ENCODE data around the gene FAM124B. TPM values are rescaled to one million over a fixed set of nuclear protein-coding genes. Genes with fewer than 3 reads are reported as not detected.

FAM124B gene
- total RNA-seq, 2 donors from 2014 or later: 0.78 TPM; not detected in 1

DNA sequence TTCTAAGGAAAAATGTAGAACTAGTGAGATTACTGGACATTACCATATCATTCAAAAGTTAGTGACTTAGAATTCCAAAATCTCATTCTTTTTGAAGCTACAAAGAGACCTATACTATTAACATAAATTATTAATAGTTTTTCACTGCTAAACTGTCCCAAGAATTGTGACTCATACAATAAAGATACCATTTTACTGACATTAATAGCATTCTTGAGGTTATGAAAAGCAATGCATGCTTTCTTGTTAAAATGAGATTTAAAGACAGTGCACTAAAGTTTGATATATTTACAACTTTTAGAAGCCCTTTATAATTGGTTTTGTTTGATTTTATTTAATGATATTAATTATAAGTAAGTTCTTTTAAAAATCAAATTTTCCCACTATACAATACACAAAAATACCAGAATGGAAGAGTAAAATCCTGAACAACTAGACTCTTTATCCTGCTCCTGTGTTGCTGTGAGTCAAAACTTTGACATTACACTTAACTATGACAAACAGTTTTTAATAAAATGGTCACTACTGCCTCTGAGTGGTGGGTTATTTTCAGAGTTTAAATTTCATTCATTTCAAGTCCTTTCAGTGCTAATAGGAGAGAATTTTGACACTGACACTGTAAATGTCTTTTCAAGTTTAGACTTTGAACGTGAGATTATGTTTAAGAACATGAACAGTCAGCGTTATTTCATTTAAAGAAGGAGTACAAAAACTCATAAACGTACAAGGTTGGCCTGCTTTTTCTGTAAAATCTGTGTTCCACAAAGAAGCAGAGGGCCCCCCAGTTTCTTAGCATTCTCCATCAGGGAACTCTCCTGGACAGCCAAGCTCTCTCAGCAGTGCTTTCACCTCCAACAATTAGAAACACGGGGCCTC, 54.5 kb downstream of the FAM124B start:
- WGBS, 2 donors: 65 to 70% methylated on average over 4 of the region's 4 CpGs
- intact Hi-C loops (cut with DNase I): no loop called here

DNA sequence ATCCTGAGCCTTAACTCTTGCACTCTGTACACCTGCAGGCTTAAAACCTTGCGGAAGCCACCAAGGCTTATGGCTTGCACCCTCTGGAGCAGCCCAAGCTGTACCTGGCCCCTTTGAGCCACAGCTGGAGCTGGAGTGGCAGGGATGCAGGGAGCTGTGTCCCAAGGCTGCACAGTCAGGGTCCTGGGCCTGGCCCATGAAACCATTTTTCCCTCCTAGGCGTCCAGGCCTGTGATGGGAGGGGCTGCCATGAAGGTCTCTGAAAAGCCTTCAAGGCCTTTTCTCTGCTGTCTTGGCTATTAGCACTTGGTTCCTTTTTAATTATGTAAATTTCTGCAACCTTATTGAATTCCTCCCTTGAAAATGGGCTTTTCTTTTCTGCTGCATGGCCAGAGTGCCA, 56.4 kb downstream of the FAM124B start:
- no peaks in the 10 kb centered on the region for H3K36me3 ChIP-seq (replicated peaks in 1 of 2; ENCODE audit: insufficient read depth in 1 of 2, low read depth in 2 of 2)
- no peak for ATAC-seq
- TF ChIP-seq, protein P1, sequence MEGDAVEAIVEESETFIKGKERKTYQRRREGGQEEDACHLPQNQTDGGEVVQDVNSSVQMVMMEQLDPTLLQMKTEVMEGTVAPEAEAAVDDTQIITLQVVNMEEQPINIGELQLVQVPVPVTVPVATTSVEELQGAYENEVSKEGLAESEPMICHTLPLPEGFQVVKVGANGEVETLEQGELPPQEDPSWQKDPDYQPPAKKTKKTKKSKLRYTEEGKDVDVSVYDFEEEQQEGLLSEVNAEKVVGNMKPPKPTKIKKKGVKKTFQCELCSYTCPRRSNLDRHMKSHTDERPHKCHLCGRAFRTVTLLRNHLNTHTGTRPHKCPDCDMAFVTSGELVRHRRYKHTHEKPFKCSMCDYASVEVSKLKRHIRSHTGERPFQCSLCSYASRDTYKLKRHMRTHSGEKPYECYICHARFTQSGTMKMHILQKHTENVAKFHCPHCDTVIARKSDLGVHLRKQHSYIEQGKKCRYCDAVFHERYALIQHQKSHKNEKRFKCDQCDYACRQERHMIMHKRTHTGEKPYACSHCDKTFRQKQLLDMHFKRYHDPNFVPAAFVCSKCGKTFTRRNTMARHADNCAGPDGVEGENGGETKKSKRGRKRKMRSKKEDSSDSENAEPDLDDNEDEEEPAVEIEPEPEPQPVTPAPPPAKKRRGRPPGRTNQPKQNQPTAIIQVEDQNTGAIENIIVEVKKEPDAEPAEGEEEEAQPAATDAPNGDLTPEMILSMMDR (IDR thresholded peaks at IDR 0.05): no peak
- no peak for TF ChIP-seq POLR2A (IDR thresholded peaks at IDR 0.05)
- WGBS, 2 donors: 80 to 91% methylated on average over 2 of the region's 2 CpGs
- no peaks in the 10 kb centered on the region for H3K27me3 ChIP-seq
- no peak for DNase-seq
- intact Hi-C loops (cut with DNase I): no loop called here
- H3K4me1 ChIP-seq: no peaks in the 10 kb centered on the region
- no peak overlapping the region for H3K27ac ChIP-seq
- no peaks in the 10 kb centered on the region for H3K9me3 ChIP-seq
- no peak overlapping the region for H3K4me3 ChIP-seq

More for the DNA sequence above, 54.5 kb downstream of the FAM124B start:
- H3K27me3 ChIP-seq: no peaks in the 10 kb centered on the region
- DNase-seq (no peak), ATAC-seq (no peak)
- no peak for TF ChIP-seq POLR2A (IDR thresholded peaks at IDR 0.05)
- TF ChIP-seq, protein P1 (IDR thresholded peaks at IDR 0.05): no peak
- no peaks in the 10 kb centered on the region for H3K4me1 ChIP-seq
- H3K4me3 ChIP-seq: no peak overlapping the region
- no peaks in the 10 kb centered on the region for H3K36me3 ChIP-seq (replicated peaks in 1 of 2; ENCODE audit: insufficient read depth in 1 of 2, low read depth in 2 of 2)
- no peaks in the 10 kb centered on the region for H3K9me3 ChIP-seq
- no peak overlapping the region for H3K27ac ChIP-seq

DNA sequence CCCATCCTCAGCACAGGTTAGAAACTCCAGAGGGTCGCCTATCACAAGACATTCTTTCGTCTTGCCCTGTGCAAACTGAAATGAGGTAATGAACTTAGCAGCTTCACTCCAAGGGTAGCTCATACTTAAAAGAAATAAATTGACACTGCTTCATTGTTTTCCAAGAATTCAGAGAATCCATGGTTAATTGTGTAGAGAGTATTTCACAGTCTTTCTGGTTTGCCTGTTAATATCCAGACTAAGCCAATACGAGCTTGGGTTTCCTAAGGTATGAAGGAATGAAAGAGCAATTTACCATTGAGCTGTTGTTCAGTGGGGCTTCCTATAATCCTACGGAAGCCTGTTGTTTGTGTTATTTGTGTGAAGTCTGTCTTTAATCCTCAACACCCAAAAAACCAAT, 58.7 kb downstream of the FAM124B start:
- no peaks in the 10 kb centered on the region for H3K36me3 ChIP-seq (replicated peaks in 1 of 2; ENCODE audit: insufficient read depth in 1 of 2, low read depth in 2 of 2)
- no peaks in the 10 kb centered on the region for H3K4me1 ChIP-seq
- WGBS, 2 donors: 34 to 47% methylated on average over 4 of the region's 4 CpGs
- intact Hi-C loops (cut with DNase I): no loop called here
- H3K27me3 ChIP-seq: no peaks in the 10 kb centered on the region
- H3K27ac ChIP-seq: no peak overlapping the region
- DNase-seq: no peak
- ATAC-seq: no peak
- TF ChIP-seq, protein P1 (IDR thresholded peaks at IDR 0.05): no peak
- H3K4me3 ChIP-seq: no peak overlapping the region
- H3K9me3 ChIP-seq: no peaks in the 10 kb centered on the region

DNA sequence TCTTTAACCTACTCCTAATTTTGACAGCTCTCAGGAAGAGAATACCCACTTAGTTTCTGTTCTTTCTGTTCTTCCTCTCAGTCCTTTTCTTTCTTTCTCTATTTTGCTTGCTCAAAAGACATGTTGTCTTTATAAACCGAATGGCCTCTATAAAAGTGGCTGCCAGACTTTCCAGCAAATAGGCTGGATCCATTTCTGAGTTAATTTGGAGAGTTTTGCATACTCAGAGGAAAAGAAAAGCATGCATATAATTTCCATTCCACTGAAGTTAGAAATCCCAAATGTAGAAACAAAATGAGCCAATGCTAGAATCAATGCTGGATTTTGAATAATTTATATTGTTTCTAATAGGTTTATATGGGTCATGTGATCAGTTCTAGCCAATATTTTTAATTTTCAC, 65.9 kb downstream of the FAM124B start:
- intact Hi-C loops (cut with DNase I): no loop called here
- no peaks in the 10 kb centered on the region for H3K9me3 ChIP-seq
- H3K4me1 ChIP-seq: no peaks in the 10 kb centered on the region
- H3K27me3 ChIP-seq: no peaks in the 10 kb centered on the region
- no peak for ATAC-seq
- WGBS, 2 donors: 28 to 48% methylated on average over 1 of the region's 1 CpG
- H3K36me3 ChIP-seq (replicated peaks in 1 of 2; ENCODE audit: insufficient read depth in 1 of 2, low read depth in 2 of 2): no peaks in the 10 kb centered on the region
- no peak overlapping the region for H3K4me3 ChIP-seq
- no peak overlapping the region for H3K27ac ChIP-seq
- DNase-seq: no peak
- TF ChIP-seq, protein P1 (IDR thresholded peaks at IDR 0.05): no peak
- no peak for TF ChIP-seq POLR2A (IDR thresholded peaks at IDR 0.05)

DNA sequence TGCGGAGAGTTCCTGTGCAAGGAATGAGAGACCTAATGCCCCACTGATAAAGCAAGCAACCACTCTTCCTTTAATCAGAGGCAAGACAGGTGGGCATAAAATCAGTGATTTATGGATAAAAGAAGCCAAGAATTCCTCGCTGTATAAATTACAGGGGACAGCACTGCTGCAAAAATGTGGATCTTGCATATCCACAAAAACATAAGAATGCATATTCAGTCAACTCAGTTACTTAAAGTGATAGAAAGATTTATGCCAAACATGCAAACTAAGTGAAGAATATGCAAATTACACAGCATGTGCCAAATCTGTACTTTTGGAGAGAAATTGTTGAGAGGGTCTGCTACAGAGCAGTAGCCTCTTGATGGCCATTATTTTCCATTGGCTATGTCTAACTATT, 67.2 kb downstream of the FAM124B start:
- 54 to 78% methylated on average over 2 of the region's 2 CpGs for WGBS, 2 donors
- ATAC-seq (no peak), DNase-seq (no peak)
- Histone ChIP-seq H3K27ac (no peak overlapping the region), H3K27me3 (no peaks in the 10 kb centered on the region), H3K36me3 (replicated peaks in 1 of 2; ENCODE audit: insufficient read depth in 1 of 2, low read depth in 2 of 2) (no peaks in the 10 kb centered on the region), H3K4me1 (no peaks in the 10 kb centered on the region), H3K9me3 (no peaks in the 10 kb centered on the region), H3K4me3 (no peak overlapping the region)
- TF ChIP-seq POLR2A (IDR thresholded peaks at IDR 0.05): no peak
- TF ChIP-seq, protein P1 (IDR thresholded peaks at IDR 0.05): no peak
- intact Hi-C loops (cut with DNase I): no loop called here
